IPS-15b (cell line): ENCODE data around the gene SLC24A3.

Experiments used
- H3K27me3 ChIP-seq: one replicate; pipeline ENCODE4 v1.6.1; 2013; ENCODE audit warnings: low read length; ENCODE audit not compliant: control insufficient read depth, insufficient read depth
- H3K36me3 ChIP-seq: one replicate; pipeline ENCODE4 v1.6.1; 2013; ENCODE audit warnings: low read length; ENCODE audit not compliant: control insufficient read depth, insufficient read depth
- H3K4me1 ChIP-seq: one replicate; pipeline ENCODE4 v1.6.1; 2013; ENCODE audit warnings: mild to moderate bottlenecking, low read length; ENCODE audit not compliant: control insufficient read depth, insufficient read depth
- H3K4me3 ChIP-seq: one replicate; pipeline ENCODE4 v1.5.1; 2013; ENCODE audit warnings: low read depth, low read length
- H3K9ac ChIP-seq: one replicate; pipeline ENCODE4 v1.6.1; 2013; ENCODE audit warnings: low read depth, mild to moderate bottlenecking, low read length
- H3K9me3 ChIP-seq: one replicate; pipeline ENCODE4 v1.6.1; 2013; ENCODE audit warnings: mild to moderate bottlenecking, low read length; ENCODE audit not compliant: control insufficient read depth, insufficient read depth

Gene SLC24A3

GRCh38 chr20:19648024-19648423 is 435.6 kb downstream of the SLC24A3 start:
- no peaks in the 10 kb centered on the region for H3K27me3 ChIP-seq
- no peaks in the 10 kb centered on the region for H3K9me3 ChIP-seq

GRCh38 chr20:19649041-19649440 is 436.6 kb downstream of the SLC24A3 start:
- Histone ChIP-seq H3K9ac (no peak overlapping the region), H3K4me3 (no peak overlapping the region), H3K9me3 (no peaks in the 10 kb centered on the region), H3K36me3 (no peaks in the 10 kb centered on the region), H3K27me3 (no peaks in the 10 kb centered on the region), H3K4me1 (no peaks in the 10 kb centered on the region)

More at GRCh38 chr20:19648024-19648423, 435.6 kb downstream of the SLC24A3 start:
- Histone ChIP-seq H3K4me1 (no peaks in the 10 kb centered on the region), H3K4me3 (no peak overlapping the region), H3K36me3 (no peaks in the 10 kb centered on the region), H3K9ac (no peak overlapping the region)

GRCh38 chr20:19652591-19653026 is 440.2 kb downstream of the SLC24A3 start:
- no peaks in the 10 kb centered on the region for H3K4me1 ChIP-seq
- H3K36me3 ChIP-seq: no peaks in the 10 kb centered on the region
- no peak overlapping the region for H3K4me3 ChIP-seq
- H3K9me3 ChIP-seq: no peaks in the 10 kb centered on the region
- H3K27me3 ChIP-seq: no peaks in the 10 kb centered on the region
- H3K9ac ChIP-seq: no peak overlapping the region

GRCh38 chr20:19653327-19653726 is 440.9 kb downstream of the SLC24A3 start:
- Histone ChIP-seq H3K27me3 (no peaks in the 10 kb centered on the region), H3K36me3 (no peaks in the 10 kb centered on the region), H3K4me3 (no peak overlapping the region), H3K9ac (no peak overlapping the region), H3K9me3 (no peaks in the 10 kb centered on the region), H3K4me1 (no peaks in the 10 kb centered on the region)

GRCh38 chr20:19654921-19655320 is 442.5 kb downstream of the SLC24A3 start:
- H3K36me3 ChIP-seq: no peaks in the 10 kb centered on the region
- no peak overlapping the region for H3K9ac ChIP-seq
- no peak overlapping the region for H3K4me3 ChIP-seq
- no peaks in the 10 kb centered on the region for H3K4me1 ChIP-seq
- no peaks in the 10 kb centered on the region for H3K27me3 ChIP-seq
- no peaks in the 10 kb centered on the region for H3K9me3 ChIP-seq

GRCh38 chr20:19658137-19658536 is 445.7 kb downstream of the SLC24A3 start:
- no peak overlapping the region for H3K9ac ChIP-seq
- H3K27me3 ChIP-seq: no peaks in the 10 kb centered on the region
- H3K9me3 ChIP-seq: no peaks in the 10 kb centered on the region
- no peak overlapping the region for H3K4me3 ChIP-seq
- H3K4me1 ChIP-seq: no peaks in the 10 kb centered on the region
- H3K36me3 ChIP-seq: no peaks in the 10 kb centered on the region

GRCh38 chr20:19659448-19659847 is 447.0 kb downstream of the SLC24A3 start:
- no peak overlapping the region for H3K9ac ChIP-seq
- no peaks in the 10 kb centered on the region for H3K9me3 ChIP-seq
- no peaks in the 10 kb centered on the region for H3K27me3 ChIP-seq
- no peaks in the 10 kb centered on the region for H3K36me3 ChIP-seq
- H3K4me1 ChIP-seq: no peaks in the 10 kb centered on the region
- no peak overlapping the region for H3K4me3 ChIP-seq

GRCh38 chr20:19660808-19661378 is 448.5 kb downstream of the SLC24A3 start:
- Histone ChIP-seq H3K4me1 (no peaks in the 10 kb centered on the region), H3K9ac (no peak overlapping the region), H3K27me3 (no peaks in the 10 kb centered on the region), H3K36me3 (no peaks in the 10 kb centered on the region), H3K4me3 (no peak overlapping the region), H3K9me3 (no peaks in the 10 kb centered on the region)

- Histone ChIP-seq H3K9me3 (no peaks in the 10 kb centered on the region), H3K4me1 (no peaks in the 10 kb centered on the region), H3K4me3 (no peak overlapping the region), H3K9ac (no peak overlapping the region), H3K36me3 (no peaks in the 10 kb centered on the region), H3K27me3 (no peaks in the 10 kb centered on the region)
Measured at GRCh38 chr20:19661717-19662636, 449.5 kb downstream of the SLC24A3 start.

- Histone ChIP-seq H3K36me3 (no peaks in the 10 kb centered on the region), H3K9ac (no peak overlapping the region), H3K4me3 (no peak overlapping the region), H3K27me3 (no peaks in the 10 kb centered on the region), H3K4me1 (no peaks in the 10 kb centered on the region), H3K9me3 (no peaks in the 10 kb centered on the region)
Measured at GRCh38 chr20:19662637-19662995, 450.2 kb downstream of the SLC24A3 start.

GRCh38 chr20:19668418-19668817 is 456.0 kb downstream of the SLC24A3 start:
- no peaks in the 10 kb centered on the region for H3K27me3 ChIP-seq
- H3K4me3 ChIP-seq: no peak overlapping the region
- no peaks in the 10 kb centered on the region for H3K4me1 ChIP-seq
- H3K9ac ChIP-seq: no peak overlapping the region
- H3K36me3 ChIP-seq: no peaks in the 10 kb centered on the region
- no peaks in the 10 kb centered on the region for H3K9me3 ChIP-seq

GRCh38 chr20:19670829-19671228 is 458.4 kb downstream of the SLC24A3 start:
- Histone ChIP-seq H3K4me1 (no peaks in the 10 kb centered on the region), H3K27me3 (no peaks in the 10 kb centered on the region), H3K36me3 (no peaks in the 10 kb centered on the region)

More at GRCh38 chr20:19670829-19671228, 458.4 kb downstream of the SLC24A3 start:
- Histone ChIP-seq H3K9me3 (no peaks in the 10 kb centered on the region), H3K4me3 (no peak overlapping the region), H3K9ac (no peak overlapping the region)
